NCI-H510A treated with DMSO at 0.1 percent for 48 hours (cell line): Measurements from ENCODE around the gene OR9G4.

Source experiments
- DNase-seq: peaks from one replicate; lab custom pipeline; 2025; lab: John Stamatoyannopoulos, UW

The OR9G4 gene

GRCh38 chr11:56748597-56748996 is at the start of gene OR9G4:
Gene OR9G4, minus strand, starts transcription at chr11:56748697. Its CDS starts 4,931 bp downstream, at chr11:56743766.
- DNase-seq: no peak

DNA sequence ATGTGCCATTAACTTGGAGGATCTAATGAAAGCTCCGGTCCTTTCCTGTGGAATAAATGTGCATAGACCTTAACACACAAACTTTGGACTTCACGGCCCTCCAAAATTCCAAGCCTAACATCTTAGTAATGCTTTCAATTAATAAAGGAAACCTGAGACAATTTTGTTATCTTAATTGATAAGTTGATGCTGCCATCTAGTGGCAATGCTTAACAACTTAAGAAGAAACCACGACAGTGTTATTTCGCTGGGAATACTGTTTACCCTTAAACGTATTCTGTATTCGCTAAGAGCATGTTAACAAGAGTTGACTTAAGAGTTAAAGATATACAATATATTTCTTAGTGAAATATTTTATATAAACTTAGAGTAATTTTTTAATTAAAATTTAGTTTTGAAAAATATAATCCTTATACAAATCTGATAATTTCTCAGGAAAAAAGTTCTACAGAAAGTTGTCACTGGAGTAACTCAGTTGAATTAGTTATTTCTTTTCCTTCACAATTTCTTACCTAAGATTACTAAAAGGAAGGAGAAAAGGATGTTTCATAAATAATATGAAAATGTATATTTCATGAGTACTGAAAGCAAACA is 35.0 kb upstream of the OR9G4 start:
- peak; percentile 30 for DNase-seq

GRCh38 chr11:56782167-56782847 is 33.8 kb upstream of the OR9G4 start:
- no peak for DNase-seq

GRCh38 chr11:56776809-56777208 is 28.3 kb upstream of the OR9G4 start:
- no peak for DNase-seq

DNA sequence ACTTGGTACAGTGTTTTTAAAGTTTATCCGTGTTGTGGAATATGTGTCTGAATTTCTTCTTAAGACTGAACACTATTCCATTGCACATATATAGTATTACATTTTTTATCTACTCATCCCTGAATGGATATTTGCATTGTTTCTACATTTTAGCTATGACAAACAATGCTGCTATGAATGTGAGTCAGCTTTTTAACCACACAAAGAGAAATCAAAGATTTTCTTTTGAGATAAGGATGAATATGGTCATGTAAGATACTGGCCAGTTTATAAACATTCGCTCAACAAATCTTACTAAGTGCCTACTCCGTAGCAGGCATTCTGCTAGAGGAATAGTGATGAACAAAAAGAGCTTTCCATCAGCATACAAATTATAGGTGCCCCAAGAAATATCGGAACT is 16.5 kb upstream of the OR9G4 start:
- DNase-seq: no peak

GRCh38 chr11:56751480-56751879 is 3.0 kb upstream of the OR9G4 start:
- DNase-seq: no peak

DNA sequence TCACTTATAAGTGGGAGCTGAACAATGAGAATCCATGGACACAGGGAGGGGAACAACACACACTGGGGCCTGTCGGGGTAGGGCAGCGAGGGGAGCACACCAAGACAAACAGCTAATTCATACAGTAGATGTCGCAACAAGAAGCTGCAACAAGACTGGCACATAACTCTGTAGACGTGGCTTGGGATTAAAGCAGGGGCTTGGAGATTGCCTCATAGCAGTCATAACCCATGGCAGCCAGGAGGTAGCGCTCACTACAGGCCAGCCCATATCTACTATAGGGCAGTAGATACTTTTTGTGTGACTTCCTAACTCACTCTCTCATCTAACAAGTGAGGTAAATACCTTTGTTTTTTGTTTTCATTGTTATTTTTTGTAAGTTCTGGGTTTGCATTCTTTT is 1.7 kb upstream of the OR9G4 start:
- DNase-seq: no peak

GRCh38 chr11:56740886-56741285 is 7.6 kb downstream of the OR9G4 start:
- no peak for DNase-seq

GRCh38 chr11:56740107-56740506 is 8.4 kb downstream of the OR9G4 start:
- DNase-seq: no peak

GRCh38 chr11:56720513-56720912 is 28.0 kb downstream of the OR9G4 start:
- no peak for DNase-seq

DNA sequence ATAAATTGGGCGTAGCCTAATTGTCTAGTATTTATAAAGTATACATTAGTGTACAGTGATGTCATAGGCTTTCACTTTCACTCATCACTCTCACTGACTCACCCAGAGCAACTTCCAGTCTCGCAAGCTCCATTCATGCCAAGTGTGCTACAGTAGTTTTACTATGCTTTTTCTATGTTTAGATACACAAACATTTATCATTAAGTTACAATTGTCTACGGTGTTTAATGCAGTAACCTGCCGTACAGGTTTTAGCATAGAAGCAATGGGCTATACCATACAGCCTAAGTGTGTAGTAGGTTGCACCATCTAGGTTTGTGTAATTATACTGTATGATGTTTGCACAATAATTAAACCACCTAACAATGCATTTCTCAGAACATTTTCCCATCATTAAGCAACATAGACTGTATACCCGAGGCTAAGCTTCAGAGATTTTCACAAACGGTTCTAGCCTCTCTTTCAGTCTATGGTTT is 32.1 kb downstream of the OR9G4 start:
- DNase-seq: no peak

- no peak for DNase-seq
Measured at GRCh38 chr11:56714206-56714605, 34.3 kb downstream of the OR9G4 start.

- DNase-seq: no peak
Measured at GRCh38 chr11:56706486-56706885, 42.0 kb downstream of the OR9G4 start.

- no peak for DNase-seq
Measured at GRCh38 chr11:56705784-56706396, 42.6 kb downstream of the OR9G4 start.

DNA sequence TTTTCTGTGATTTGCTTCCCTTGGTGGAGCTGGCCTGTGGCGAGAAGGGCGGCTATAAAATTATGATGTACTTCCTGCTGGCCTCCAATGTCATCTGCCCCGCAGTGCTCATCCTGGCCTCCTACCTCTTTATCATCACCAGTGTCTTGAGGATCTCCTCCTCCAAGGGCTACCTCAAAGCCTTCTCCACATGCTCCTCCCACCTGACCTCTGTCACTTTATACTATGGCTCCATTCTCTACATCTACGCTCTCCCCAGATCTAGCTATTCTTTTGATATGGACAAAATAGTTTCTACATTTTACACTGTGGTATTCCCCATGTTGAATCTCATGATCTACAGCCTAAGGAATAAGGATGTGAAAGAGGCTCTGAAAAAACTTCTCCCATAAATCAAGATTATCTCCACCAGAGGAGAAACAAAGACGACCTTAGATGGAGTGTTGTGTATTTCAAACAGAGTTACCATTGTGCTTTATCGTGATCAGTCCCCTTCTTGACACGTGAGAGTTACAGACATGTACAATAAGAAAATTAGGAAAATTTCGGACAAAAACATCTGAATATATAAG is 47.5 kb downstream of the OR9G4 start:
- no peak for DNase-seq

DNA sequence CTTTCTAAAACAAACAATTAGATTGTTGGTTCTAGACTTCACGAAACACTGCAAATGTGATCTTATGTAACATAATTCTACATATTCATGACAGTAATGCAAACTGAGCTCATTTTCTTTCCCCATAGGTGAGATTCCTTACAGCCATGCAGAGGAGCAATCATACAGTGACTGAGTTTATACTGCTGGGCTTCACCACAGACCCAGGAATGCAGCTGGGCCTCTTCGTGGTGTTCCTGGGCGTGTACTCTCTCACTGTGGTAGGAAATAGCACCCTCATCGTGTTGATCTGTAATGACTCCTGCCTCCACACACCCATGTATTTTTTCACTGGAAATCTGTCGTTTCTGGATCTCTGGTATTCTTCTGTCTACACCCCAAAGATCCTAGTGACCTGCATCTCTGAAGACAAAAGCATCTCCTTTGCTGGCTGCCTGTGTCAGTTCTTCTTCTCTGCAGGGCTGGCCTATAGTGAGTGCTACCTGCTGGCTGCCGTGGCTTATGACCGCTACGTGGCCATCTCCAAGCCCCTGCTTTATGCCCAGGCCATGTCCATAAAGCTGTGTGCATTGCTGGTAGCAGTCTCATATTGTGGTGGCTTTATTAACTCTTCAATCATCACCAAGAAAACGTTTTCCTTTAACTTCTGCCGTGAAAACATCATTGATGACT is 48.1 kb downstream of the OR9G4 start:
- no peak for DNase-seq

DNA sequence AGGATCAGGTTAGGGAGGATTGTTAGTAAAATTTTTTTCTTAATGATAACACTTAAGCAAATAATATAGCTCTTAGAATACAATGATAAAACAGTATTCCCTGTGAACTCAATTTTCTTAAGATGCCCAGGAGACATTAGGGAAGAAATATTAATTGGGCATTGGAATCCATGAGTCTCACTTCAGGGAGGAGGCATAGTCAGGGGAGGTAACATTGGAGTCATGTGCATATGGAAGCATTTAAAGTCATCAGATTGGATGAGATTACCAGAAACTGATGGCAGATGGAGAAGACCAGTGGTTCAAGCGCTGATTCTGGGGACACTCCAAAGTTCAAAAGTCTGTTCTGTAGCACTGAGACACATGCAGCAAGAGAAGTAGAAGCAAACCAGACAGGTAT is 49.7 kb downstream of the OR9G4 start, which contains the start of gene OR9G1:
OR9G1 (plus strand) TSS at position 301 of the 400 bp plus-strand sequence. CDS start 1,293 bp downstream, outside the sequence.
- no peak for DNase-seq

- no peak for DNase-seq
Measured at GRCh38 chr11:56693428-56693827, 55.1 kb downstream of the OR9G4 start.
